VCaP (cell line): ENCODE results near the gene PPP1R1B.

Source experiments
- H3K27ac ChIP-seq: fragments of 450-650 bp; 2 replicates; pipeline ENCODE4 v1.5.1; 2017
- TF ChIP-seq, protein P1 (sequence below): fragments of 450-650 bp; conservative IDR thresholded peaks from 2 replicates; pipeline ENCODE4 v1.5.1; 2017; ENCODE audit warnings: mild to moderate bottlenecking, moderate library complexity

The PPP1R1B gene

DNA sequence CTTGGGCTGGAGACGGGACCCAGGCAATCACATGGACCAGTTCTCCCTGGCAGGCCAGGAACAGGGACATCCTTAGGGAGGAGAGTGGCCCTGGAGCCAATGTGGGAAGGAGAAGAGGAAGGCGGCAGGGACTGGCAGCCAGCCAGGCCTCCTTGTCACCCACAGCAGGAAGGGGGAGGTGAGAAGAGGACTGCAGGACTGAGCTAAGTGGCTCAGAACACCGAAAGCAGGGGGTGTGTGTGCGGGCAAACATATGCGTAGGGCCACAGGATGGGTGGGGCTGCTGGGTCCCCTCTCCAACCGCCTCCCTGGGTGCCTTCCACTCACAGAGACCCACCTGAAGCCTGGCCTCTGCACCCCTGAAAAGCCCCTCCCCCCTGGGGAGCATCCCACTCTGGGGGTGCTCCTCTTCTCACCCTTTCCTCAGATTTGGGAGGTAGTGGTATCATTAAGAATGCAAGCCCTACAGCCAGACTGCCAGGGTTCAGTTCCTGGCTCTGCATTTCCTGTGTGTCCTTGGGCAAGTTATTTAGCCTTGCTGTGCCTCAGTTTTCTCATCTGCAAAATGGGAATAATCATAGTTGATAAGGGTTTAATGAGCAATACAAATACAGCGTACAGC, 49.6 kb downstream of the PPP1R1B start:
- peak overlapping the region; percentile 54 for H3K27ac ChIP-seq

DNA sequence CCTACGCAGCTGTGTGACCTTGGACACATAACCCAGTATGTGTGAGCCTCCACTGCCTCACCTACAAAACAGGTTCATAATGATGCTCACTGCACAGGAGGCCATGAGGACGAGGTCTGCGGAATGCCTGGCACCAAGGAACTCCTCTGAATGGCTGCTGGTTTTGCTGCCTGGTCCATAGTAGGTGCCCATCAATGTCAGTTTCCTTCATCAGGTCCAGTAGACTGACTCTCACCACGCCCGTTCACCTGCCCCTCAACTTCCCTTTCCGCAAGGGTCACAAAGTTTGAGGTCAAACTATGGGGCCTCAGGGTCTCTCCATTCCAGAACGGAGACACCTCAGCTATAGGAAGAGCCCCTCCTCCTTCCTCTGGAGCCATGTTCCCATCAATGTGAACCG, 50.3 kb downstream of the PPP1R1B start:
- TF ChIP-seq, protein P1, sequence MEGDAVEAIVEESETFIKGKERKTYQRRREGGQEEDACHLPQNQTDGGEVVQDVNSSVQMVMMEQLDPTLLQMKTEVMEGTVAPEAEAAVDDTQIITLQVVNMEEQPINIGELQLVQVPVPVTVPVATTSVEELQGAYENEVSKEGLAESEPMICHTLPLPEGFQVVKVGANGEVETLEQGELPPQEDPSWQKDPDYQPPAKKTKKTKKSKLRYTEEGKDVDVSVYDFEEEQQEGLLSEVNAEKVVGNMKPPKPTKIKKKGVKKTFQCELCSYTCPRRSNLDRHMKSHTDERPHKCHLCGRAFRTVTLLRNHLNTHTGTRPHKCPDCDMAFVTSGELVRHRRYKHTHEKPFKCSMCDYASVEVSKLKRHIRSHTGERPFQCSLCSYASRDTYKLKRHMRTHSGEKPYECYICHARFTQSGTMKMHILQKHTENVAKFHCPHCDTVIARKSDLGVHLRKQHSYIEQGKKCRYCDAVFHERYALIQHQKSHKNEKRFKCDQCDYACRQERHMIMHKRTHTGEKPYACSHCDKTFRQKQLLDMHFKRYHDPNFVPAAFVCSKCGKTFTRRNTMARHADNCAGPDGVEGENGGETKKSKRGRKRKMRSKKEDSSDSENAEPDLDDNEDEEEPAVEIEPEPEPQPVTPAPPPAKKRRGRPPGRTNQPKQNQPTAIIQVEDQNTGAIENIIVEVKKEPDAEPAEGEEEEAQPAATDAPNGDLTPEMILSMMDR = no peak
- no peak overlapping the region for H3K27ac ChIP-seq

More for the DNA sequence above, 49.6 kb downstream of the PPP1R1B start:
- TF ChIP-seq, protein P1 = no peak

DNA sequence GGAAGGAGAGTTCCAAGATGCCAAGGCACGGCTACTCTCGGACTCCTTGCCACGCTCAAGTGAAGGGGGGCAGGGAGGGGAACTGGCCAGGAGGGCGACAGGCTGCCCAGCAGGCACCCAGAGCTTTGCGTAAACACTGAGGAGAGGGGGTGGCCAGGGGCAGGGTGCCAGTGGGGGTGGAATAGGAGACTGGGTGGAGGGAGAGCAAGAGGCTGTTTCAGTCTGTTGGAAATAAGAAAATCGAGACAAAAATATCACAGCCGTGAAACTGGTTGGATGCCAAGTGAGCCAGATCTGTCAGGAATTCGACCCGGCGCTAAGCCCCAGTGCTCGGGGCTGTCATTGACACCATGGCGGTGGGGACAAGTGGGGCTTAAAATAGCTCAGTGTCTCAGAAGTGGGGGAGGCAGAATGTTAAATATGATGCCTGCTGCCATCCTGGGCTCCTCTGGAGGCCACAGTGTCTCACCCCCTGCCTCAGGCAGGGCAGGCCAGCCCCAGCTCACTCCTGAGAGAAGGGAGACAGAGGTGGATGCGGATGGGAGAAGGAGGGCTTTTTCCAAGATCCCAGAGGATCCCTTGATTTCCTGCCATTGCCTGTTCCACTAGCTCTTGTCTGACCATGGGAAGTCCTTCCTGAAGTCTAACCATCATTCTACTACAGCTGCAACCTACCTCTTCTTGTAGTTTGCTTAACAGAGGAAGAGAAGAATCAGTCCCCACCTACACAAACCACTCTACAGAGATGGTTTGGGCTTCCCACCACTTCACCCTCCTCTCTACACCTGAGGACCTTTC, 51.0 kb downstream of the PPP1R1B start:
- TF ChIP-seq, protein P1 = no peak
- no peak overlapping the region for H3K27ac ChIP-seq

DNA sequence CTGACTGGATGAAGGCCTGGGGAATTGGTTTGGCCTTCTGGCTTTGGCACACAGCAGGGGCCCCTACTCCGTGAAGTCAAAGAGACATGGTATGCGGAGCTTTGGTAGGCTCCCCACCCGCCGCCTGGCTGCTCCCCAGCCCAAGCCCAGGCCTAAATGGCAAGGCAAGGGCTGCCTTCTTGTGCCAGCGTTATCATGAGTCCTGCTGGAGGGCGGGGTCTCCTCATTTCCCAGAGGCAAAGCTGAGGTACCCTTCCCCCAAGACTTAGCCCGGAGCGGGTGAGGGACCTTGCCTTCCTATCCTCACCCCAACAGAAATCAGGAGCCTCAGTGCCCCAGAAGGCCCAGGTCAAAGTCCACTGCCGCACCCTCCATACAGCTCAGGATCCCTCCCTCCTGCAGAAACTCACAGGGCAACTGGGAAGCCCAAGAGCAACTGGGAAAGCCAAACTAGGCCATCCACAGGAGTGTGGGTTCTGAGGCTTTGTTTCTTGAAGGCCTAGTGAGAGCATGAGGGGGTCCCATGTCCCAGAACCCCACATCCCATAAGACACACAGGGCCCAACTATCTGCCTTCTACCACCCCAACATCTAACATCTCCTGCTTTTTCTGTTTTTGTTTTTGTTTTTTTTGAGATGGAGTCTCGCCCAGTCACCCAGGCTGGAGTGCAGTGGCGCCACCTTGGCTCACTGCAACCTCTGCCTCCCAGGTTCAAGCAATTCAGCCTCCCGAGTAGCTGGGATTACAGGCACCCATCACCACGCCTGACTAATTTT, 51.8 kb downstream of the PPP1R1B start:
- no peak overlapping the region for H3K27ac ChIP-seq
- TF ChIP-seq, protein P1 = no peak

DNA sequence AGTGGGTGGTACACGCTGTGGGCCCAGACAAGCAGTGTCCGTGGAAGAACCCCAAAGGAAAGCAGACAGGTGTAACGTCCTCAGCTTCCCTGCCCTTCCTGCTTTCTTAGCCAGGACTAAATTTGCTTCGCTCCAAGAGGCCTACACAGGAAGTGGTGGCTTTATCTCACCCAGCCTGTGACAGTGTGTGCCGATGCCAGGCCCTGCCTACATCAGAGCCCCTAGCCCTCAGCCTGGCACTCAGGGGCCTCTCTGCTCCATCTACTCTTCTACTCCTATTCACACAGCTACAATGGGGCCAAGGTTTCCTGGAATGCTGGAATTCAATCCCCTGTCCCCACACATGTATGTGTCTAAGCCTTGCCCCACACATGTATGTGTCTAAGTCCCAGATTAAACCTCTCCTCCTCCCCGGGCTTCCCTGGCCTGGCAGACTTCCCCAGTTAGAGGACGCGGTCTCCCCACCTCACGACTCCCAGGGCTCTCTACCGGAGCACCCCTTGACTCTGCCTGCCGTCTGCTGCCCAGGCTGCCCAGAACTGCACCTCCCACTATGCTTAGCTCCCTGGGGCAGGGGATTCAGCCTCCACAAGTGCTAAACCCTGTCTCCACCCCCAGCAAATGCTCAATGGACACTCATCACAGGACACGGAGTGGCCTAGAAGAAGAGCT, 52.9 kb downstream of the PPP1R1B start:
- TF ChIP-seq, protein P1 = no peak
- no peak overlapping the region for H3K27ac ChIP-seq

DNA sequence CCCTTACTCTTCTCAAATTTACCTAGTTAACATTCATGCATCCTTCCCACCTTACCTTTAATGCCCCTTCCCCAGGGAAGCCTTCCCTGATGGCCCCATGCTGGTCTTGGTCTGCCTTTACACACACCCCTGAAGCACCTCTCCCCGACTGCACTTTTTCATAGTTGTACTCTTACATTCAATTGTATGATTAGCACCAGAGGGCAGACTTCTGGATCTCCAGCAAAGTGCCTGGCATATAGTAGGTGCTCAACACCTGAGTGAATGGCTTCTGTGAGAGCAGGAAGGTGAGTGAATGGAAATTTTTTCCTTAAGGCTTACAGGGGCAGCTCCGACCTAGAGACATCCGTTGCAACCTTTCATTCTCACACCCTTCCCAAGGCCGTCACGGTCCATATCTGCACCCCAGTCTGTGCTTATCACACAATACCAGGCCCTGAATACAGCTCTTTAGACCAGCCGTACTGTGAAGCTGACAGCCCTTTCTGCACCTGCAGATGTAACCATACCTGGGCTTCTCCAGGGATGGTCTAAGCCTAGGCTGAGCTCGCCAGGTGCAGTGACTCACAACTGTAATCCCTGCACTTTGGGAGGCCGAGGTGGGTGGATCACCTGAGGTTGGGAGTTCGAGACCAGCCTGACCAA, 56.7 kb downstream of the PPP1R1B start:
- TF ChIP-seq, protein P1 = no peak
- H3K27ac ChIP-seq = no peak overlapping the region
